Prostate gland (tissue), 2 donors: ENCODE measurements around the gene ATP6V1E1.

ENCODE experiments used
- POLR2A ChIP-seq: fragments of 450-650 bp; IDR thresholded peaks from one replicate; pipeline ENCODE4 v1.6.1; 2016; ENCODE audit warnings: antibody characterized with exemption, mild to moderate bottlenecking
- POLR2AphosphoS5 ChIP-seq: sonication (generic); formaldehyde crosslinking; IDR thresholded peaks from one replicate; pipeline ENCODE4 v1.6.1; 2017; ENCODE audit warnings: antibody characterized with exemption
- TF ChIP-seq, protein P1 (sequence below), 4 experiments: fragments of 200-600 bp in 2 of 4; fragments of 450-650 bp in 2 of 4; sonication (generic) in 2 of 4; IDR thresholded peaks; 1 replicate in 3 of 4; 2 replicates in 1 of 4; pipeline ENCODE4 v1.5.1; 2016 to 2019; ENCODE audit warnings: antibody characterized with exemption in 4 of 4, mild to moderate bottlenecking in 2 of 4, moderate library complexity in 2 of 4

DNA sequence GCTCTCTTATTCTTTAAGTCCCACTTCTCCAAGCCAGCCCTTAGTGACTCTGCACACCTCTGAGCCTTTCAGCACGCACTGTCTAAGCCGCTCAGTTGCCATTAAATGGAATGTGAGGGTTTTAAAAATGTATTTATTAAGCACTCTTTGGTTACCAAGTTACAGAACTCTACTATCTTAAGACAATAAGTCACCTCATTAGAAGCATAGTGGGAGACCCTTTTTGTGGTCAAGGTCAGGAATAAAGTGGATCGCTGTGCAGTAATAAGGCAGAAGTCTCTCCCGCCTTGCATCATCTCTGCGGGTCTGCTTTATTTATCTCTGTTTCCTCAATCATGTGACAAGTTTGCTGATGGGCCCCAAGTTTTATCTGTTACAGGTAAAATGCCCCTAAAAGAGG, 53.4 kb downstream of the ATP6V1E1 start:
- TF ChIP-seq, protein P1, sequence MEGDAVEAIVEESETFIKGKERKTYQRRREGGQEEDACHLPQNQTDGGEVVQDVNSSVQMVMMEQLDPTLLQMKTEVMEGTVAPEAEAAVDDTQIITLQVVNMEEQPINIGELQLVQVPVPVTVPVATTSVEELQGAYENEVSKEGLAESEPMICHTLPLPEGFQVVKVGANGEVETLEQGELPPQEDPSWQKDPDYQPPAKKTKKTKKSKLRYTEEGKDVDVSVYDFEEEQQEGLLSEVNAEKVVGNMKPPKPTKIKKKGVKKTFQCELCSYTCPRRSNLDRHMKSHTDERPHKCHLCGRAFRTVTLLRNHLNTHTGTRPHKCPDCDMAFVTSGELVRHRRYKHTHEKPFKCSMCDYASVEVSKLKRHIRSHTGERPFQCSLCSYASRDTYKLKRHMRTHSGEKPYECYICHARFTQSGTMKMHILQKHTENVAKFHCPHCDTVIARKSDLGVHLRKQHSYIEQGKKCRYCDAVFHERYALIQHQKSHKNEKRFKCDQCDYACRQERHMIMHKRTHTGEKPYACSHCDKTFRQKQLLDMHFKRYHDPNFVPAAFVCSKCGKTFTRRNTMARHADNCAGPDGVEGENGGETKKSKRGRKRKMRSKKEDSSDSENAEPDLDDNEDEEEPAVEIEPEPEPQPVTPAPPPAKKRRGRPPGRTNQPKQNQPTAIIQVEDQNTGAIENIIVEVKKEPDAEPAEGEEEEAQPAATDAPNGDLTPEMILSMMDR (IDR thresholded peaks at IDR 0.05) = no peak
- TF ChIP-seq POLR2A (no peak), POLR2AphosphoS5 (no peak)
